CD8-positive, alpha-beta memory T cell (primary cell): Measurements from ENCODE around the gene GATAD2A. TPM values are rescaled to one million over a fixed set of nuclear protein-coding genes. Genes with fewer than 3 reads are reported as not detected.
A peak's percentile ranks its signal among the peaks of the same experiment; 100 is the strongest.
"Not testable (repeated sequence)": the region's sequence is repeated elsewhere in the genome, so short reads cannot be mapped to it uniquely, and the experiment has no call there.

Experiments
- CTCF ChIA-PET: fragments of 350-600 bp; sonication (Branson Sonifier 250); formaldehyde crosslinking; loops from one replicate; lab custom pipeline; 2021; ENCODE audit warnings: antibody characterized with exemption; lab: Charles Lee
- POLR2A ChIA-PET: fragments of 350-600 bp; sonication (Branson Sonifier 250); formaldehyde crosslinking; loops from one replicate; lab custom pipeline; 2021; ENCODE audit warnings: antibody characterized with exemption; lab: Charles Lee
- DNase-seq, 5 donors: peaks; one replicate each; pipeline versions ENCODE4 v3.0.0 to v3.0.0-alpha.2; 2020 to 2022; ENCODE audit warnings: mixed read lengths in 1 of 5
- H3K27ac ChIP-seq: one replicate; pipeline ENCODE4 v1.7.0; 2013; ENCODE audit warnings: low read depth, mild to moderate bottlenecking, low read length, moderate library complexity
- H3K27me3 ChIP-seq: 2 replicates; pipeline ENCODE4 v1.7.0; 2013; ENCODE audit warnings: low read length, mild to moderate bottlenecking; ENCODE audit not compliant: insufficient read depth, poor library complexity, severe bottlenecking
- H3K36me3 ChIP-seq: 2 replicates; pipeline ENCODE4 v1.7.0; 2013; ENCODE audit warnings: mild to moderate bottlenecking, low read length, moderate library complexity; ENCODE audit not compliant: insufficient read depth
- H3K4me1 ChIP-seq: 2 replicates; pipeline ENCODE4 v1.7.0; 2013; ENCODE audit warnings: mild to moderate bottlenecking, low read length, moderate library complexity; ENCODE audit not compliant: insufficient read depth
- H3K4me3 ChIP-seq: 2 replicates; pipeline ENCODE4 v1.7.0; 2013; ENCODE audit warnings: mild to moderate bottlenecking, low read length
- H3K9me3 ChIP-seq: 2 replicates; pipeline ENCODE4 v1.7.0; 2013; ENCODE audit warnings: mild to moderate bottlenecking, low read length
- H3K27ac Mint-ChIP-seq, 8 donors: one replicate each; pipeline ENCODE4 v1.8.0; 2020 to 2021; ENCODE audit warnings: mixed read lengths in 8 of 8, mild to moderate bottlenecking in 6 of 8, inconsistent platforms in 3 of 8, moderate library complexity in 3 of 8
- H3K27me3 Mint-ChIP-seq, 2 donors: one replicate each; pipeline ENCODE4 v1.8.0; 2020 to 2021; ENCODE audit warnings: mixed read lengths in 2 of 2, mild to moderate bottlenecking in 1 of 2, moderate library complexity in 1 of 2
- H3K36me3 Mint-ChIP-seq, 3 donors: one replicate each; pipeline ENCODE4 v1.8.0; 2020 to 2021; ENCODE audit warnings: mixed read lengths in 3 of 3, inconsistent platforms in 1 of 3, mild to moderate bottlenecking in 1 of 3
- H3K4me1 Mint-ChIP-seq, 3 donors: one replicate each; pipeline ENCODE4 v1.8.0; 2020 to 2021; ENCODE audit warnings: mixed read lengths in 3 of 3, inconsistent platforms in 1 of 3, mild to moderate bottlenecking in 1 of 3
- H3K4me3 Mint-ChIP-seq, 7 donors: one replicate each; pipeline ENCODE4 v1.8.0; 2020 to 2021; ENCODE audit warnings: mixed read lengths in 7 of 7, mild to moderate bottlenecking in 6 of 7, moderate library complexity in 4 of 7, inconsistent platforms in 2 of 7
- H3K9me3 Mint-ChIP-seq, 5 donors: one replicate each; pipeline ENCODE4 v1.8.0; 2020 to 2022; ENCODE audit warnings: mixed read lengths in 5 of 5, mild to moderate bottlenecking in 3 of 5, moderate library complexity in 2 of 5, inconsistent platforms in 1 of 5
- polyA plus RNA-seq: library from polyadenylated mRNA; unstranded; fragments of 300-500 nt; fragmentation: Illumina TruSeq; gene quantifications from one replicate; pipeline ENCODE4 v1.2.3, GENCODE V29; 2021
- total RNA-seq, 2 experiments: library from RNA; stranded (reverse); gene quantifications; one replicate each; pipeline ENCODE4 v1.2.3, GENCODE V29; 2021

GATAD2A gene
- total and polyA plus RNA-seq, 3 experiments from 2014 or later = 46.9 to 182 (median 176) TPM

DNA sequence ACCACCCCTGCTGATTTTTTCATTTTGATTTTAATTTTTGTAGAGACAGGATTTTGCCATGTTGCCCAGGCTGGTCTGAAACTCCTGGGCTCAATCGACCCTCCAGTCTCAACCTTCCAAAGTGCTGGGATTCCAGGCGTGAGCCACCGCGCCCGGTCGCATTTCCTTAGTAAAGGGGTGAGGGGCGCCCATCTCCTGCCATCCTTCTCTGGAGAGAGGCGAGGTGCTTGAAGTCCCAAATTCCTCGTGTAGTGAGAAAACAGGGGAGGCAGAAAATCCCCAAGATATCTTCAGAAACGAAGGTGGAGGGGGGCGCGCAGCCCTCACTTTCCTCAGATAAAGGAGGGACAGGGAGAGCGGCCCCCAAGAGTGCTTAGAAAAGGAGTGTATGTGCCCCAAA is 21.0 kb upstream of the GATAD2A start:
- H3K27ac Mint-ChIP-seq = peak overlapping the region in 5 of 8 donors; percentile 17 to 96 (median 66)
- H3K4me3 Mint-ChIP-seq = peak overlapping the region; percentile 86 to 96 (median 92)
- Histone ChIP-seq H3K4me1 (peaks cover 40% of the 10 kb centered on the region), H3K27ac (peak overlapping the region; percentile 90), H3K36me3 (no peaks in the 10 kb centered on the region), H3K9me3 (no peaks in the 10 kb centered on the region), H3K4me3 (peak overlapping the region; percentile 74), H3K27me3 (no peaks in the 10 kb centered on the region)
- H3K4me1 Mint-ChIP-seq = peaks cover 31 to 33% (median 32%) of the 10 kb centered on the region in 3 donors
- H3K36me3 Mint-ChIP-seq = peaks cover 0 to 11% (median 0%) of the 10 kb centered on the region in 3 donors
- CTCF ChIA-PET = interaction anchor here (1.4 to 3.4 kb wide), 3 partner anchors 10 to 105 kb away, joined by 4 to 17 read pairs (median 16); partner anchors contain the start of gene GATAD2A
- no peaks in the 10 kb centered on the region for H3K9me3 Mint-ChIP-seq
- POLR2A ChIA-PET = interaction anchor here (1.6 kb wide), 3 partner anchors 12 to 104 kb away, joined by 15 to 32 read pairs (median 17); partner anchors contain the start of gene GATAD2A
- H3K27me3 Mint-ChIP-seq = no peaks in the 10 kb centered on the region
- peak in 1 of 5 donors; percentile 26 for DNase-seq

- peaks cover 47% of the 10 kb centered on the region for H3K4me1 ChIP-seq
- CTCF ChIA-PET = interaction anchor here (1.4 to 3.4 kb wide), 3 partner anchors 9 to 104 kb away, joined by 4 to 17 read pairs (median 16); partner anchors contain the start of gene GATAD2A
- Mint-ChIP-seq H3K36me3 (peaks cover 0 to 13% (median 2%) of the 10 kb centered on the region in 3 donors), H3K4me1 (peaks cover 39 to 40% (median 40%) of the 10 kb centered on the region in 3 donors), H3K4me3 (peak overlapping the region; percentile 86 to 96 (median 92)), H3K27ac (peak overlapping the region; percentile 84 to 96 (median 92)), H3K9me3 (no peaks in the 10 kb centered on the region), H3K27me3 (no peaks in the 10 kb centered on the region)
- no peaks in the 10 kb centered on the region for H3K27me3 ChIP-seq
- H3K4me3 ChIP-seq = peak overlapping the region; percentile 74
- peak overlapping the region; percentile 90 for H3K27ac ChIP-seq
- DNase-seq = peak in 4 of 5 donors; percentile 98 to 100 (median 99)
- no peaks in the 10 kb centered on the region for H3K36me3 ChIP-seq
- no peaks in the 10 kb centered on the region for H3K9me3 ChIP-seq
- POLR2A ChIA-PET = interaction anchor here (0.5 to 1.6 kb wide), 8 partner anchors 12 to 283 kb away, joined by 3 to 32 read pairs (median 9); partner anchors contain the start of genes GATAD2A, NDUFA13 and ZNF101
Measured at GRCh38 chr19:19385131-19385895, 20.2 kb upstream of the GATAD2A start.

DNA sequence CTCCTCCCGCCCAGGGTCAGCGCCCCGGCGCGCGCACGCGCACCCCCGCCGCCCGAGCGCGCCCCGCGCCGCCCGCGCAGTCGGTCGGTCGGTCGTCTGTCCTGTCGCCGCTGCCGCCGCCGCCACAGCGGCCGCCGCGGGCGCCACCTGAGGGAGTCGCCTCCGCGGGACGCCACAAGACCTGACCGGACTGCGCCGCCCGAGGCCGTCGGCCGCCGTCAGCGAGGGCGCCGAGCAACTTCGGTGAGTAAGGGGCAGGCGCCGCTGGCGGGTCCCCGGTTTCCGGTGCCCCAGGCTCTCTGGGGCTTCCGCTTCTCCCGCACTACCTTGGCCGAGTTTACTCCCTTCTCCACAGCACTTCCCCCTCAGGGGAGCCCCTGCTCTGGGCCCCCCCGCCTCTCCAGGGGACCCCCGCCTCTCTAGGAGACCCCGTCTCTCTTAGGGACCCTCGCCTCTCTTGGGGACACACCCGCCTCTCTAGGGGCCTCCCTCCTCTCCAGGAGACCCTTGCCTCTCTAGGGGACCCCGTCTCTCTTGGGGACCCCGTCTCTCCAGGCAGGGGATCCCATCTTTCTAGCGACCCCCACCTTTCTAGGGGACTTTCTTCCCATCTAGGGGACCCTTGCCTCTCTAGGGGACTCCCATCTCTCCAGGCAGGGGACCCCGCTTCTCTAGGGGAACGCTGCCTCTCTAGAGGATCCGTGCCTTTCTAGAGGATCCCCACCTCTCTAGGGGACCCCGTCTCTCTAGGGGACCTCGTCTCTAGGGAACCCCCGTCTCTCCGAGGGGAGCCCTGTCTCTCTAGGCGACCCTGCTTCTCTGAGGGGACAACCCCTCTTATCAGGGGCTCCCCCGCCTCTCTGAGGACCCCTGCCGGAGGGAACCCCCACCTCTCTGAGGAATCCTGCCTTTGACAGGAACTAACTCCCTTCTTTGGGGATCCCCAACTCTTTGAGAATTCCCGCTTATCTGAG is 19.3 kb upstream of the GATAD2A start:
- Mint-ChIP-seq H3K27ac (peak overlapping the region; percentile 92 to 99 (median 95)), H3K4me3 (peak overlapping the region; percentile 91 to 100 (median 95)), H3K4me1 (peaks cover 47 to 49% (median 48%) of the 10 kb centered on the region in 3 donors), H3K9me3 (no peaks in the 10 kb centered on the region), H3K36me3 (peaks cover 0 to 13% (median 2%) of the 10 kb centered on the region in 3 donors), H3K27me3 (no peaks in the 10 kb centered on the region)
- no peaks in the 10 kb centered on the region for H3K9me3 ChIP-seq
- DNase-seq = peak in 3 of 5 donors; percentile 48 to 76 (median 49)
- ChIA-PET POLR2A (interaction anchor here (0.5 to 1.6 kb wide), 8 partner anchors 13 to 282 kb away, joined by 3 to 32 read pairs (median 9); partner anchors contain the start of genes GATAD2A, NDUFA13 and ZNF101), CTCF (interaction anchor here (1.4 to 3.4 kb wide), 3 partner anchors 9 to 103 kb away, joined by 4 to 17 read pairs (median 16); partner anchors contain the start of gene GATAD2A)
- peak overlapping the region; percentile 90 for H3K4me3 ChIP-seq
- H3K27ac ChIP-seq = peak overlapping the region; percentile 90
- no peaks in the 10 kb centered on the region for H3K36me3 ChIP-seq
- H3K4me1 ChIP-seq = peaks cover 54% of the 10 kb centered on the region
- no peaks in the 10 kb centered on the region for H3K27me3 ChIP-seq

DNA sequence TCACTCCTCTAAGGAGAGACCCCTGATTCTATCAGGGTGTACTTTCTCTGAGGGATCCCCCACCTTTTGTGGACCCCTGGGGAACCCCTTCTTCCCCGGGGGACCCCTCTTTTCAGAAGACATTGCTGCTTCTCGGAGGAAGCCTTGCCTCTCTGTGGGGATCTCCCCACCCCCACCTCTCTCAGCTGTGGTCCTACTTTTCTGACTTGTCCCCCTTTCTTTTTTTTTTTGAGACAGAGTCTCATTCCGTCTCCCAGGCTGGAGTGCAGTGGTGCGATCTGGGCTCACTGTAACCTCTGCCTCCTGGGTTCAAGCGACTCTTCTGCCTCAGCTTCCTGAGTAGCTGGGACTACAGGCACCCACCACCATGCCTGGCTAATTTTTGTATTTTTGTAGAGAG is 18.4 kb upstream of the GATAD2A start:
- Mint-ChIP-seq H3K4me3 (peak overlapping the region; percentile 90 to 100 (median 95)), H3K36me3 (peaks cover 0 to 13% (median 2%) of the 10 kb centered on the region in 3 donors), H3K9me3 (no peaks in the 10 kb centered on the region), H3K27ac (peak overlapping the region; percentile 88 to 99 (median 95)), H3K27me3 (no peaks in the 10 kb centered on the region), H3K4me1 (peaks cover 51 to 55% (median 54%) of the 10 kb centered on the region in 3 donors)
- peaks cover 61% of the 10 kb centered on the region for H3K4me1 ChIP-seq
- ChIA-PET POLR2A (interaction anchor here (1.1 to 1.3 kb wide), 2 partner anchors 20 to 103 kb away, joined by 3 to 11 read pairs; no protein-coding TSS in a partner anchor), CTCF (interaction anchor here (0.8 kb wide), 1 partner anchor 22 kb away, joined by 3 read pairs; no protein-coding TSS in a partner anchor)
- H3K36me3 ChIP-seq = no peaks in the 10 kb centered on the region
- no peaks in the 10 kb centered on the region for H3K27me3 ChIP-seq
- H3K9me3 ChIP-seq = no peaks in the 10 kb centered on the region
- peak in 1 of 5 donors; percentile 26 for DNase-seq
- H3K4me3 ChIP-seq = peak overlapping the region; percentile 90
- H3K27ac ChIP-seq = peak overlapping the region; percentile 90

- no peaks in the 10 kb centered on the region for H3K9me3 ChIP-seq
- Mint-ChIP-seq H3K27ac (peak overlapping the region; percentile 57 to 96 (median 94)), H3K4me3 (peak overlapping the region; percentile 90 to 100 (median 95)), H3K4me1 (peaks cover 54 to 65% (median 62%) of the 10 kb centered on the region in 3 donors), H3K27me3 (no peaks in the 10 kb centered on the region), H3K36me3 (peaks cover 0 to 13% (median 2%) of the 10 kb centered on the region in 3 donors), H3K9me3 (no peaks in the 10 kb centered on the region)
- H3K27ac ChIP-seq = peak overlapping the region; percentile 44
- H3K27me3 ChIP-seq = no peaks in the 10 kb centered on the region
- H3K4me3 ChIP-seq = peak overlapping the region; percentile 20
- ChIA-PET CTCF (interaction anchor here (1.0 to 3.0 kb wide), 5 partner anchors 11 to 102 kb away, joined by 3 to 11 read pairs (median 4); partner anchors contain the start of gene GATAD2A), POLR2A (interaction anchor here (1.3 to 1.5 kb wide), 3 partner anchors 16 to 18 kb away, joined by 3 to 5 read pairs (median 3); partner anchors contain the start of gene GATAD2A)
- peaks cover 73% of the 10 kb centered on the region for H3K4me1 ChIP-seq
- H3K36me3 ChIP-seq = no peaks in the 10 kb centered on the region
- DNase-seq = peak in 1 of 5 donors; percentile 14
Measured at GRCh38 chr19:19388568-19389555, 16.6 kb upstream of the GATAD2A start.

DNA sequence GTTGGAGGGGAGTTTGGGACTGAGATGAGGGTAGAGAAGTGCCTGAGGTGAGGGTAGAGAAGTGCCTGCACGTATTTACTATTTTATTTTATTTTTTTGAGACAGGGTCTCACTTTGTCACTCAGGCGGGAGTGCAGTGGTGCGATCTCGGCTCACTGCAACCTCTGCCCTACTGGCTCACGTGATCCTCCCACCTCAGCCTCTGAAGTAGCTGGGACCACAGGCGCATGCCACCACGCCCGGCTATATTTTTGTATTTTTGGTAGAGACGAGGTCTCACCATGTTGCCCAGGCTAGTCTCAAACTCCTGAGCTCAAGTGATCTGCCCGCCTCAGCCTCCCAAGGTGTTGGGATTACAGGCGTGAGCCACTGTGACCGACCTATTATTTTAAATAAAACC is 15.8 kb upstream of the GATAD2A start:
- ChIA-PET CTCF (interaction anchor here (1.3 to 3.0 kb wide), 2 partner anchors 16 to 101 kb away, joined by 6 to 11 read pairs; partner anchors contain the start of gene GATAD2A), POLR2A (interaction anchor here (1.4 kb wide), 1 partner anchor 16 kb away, joined by 3 read pairs; no protein-coding TSS in a partner anchor)
- H3K36me3 ChIP-seq, H3K27me3 ChIP-seq, H3K27me3 Mint-ChIP-seq, H3K9me3 Mint-ChIP-seq, H3K9me3 ChIP-seq, H3K4me3 ChIP-seq, H3K27ac ChIP-seq: not testable (repeated sequence)
- DNase-seq = peak in 1 of 5 donors; percentile 12
- H3K36me3 Mint-ChIP-seq = peaks cover 0 to 13% (median 2%) of the 10 kb centered on the region in 3 donors
- H3K4me3 Mint-ChIP-seq = peak overlapping the region in 4 of 7 donors; percentile 32 to 95 (median 90)
- H3K4me1 Mint-ChIP-seq = peaks cover 62 to 73% (median 70%) of the 10 kb centered on the region in 3 donors
- peaks cover 77% of the 10 kb centered on the region for H3K4me1 ChIP-seq
- peak overlapping the region in 7 of 8 donors; percentile 52 to 96 (median 73) for H3K27ac Mint-ChIP-seq
